ENCODE results near the gene RFFL.

The RFFL gene

GRCh38 chr17:35080536-35080935 is 17.0 kb upstream of the RFFL start:
- no peak for TF ChIP-seq ZFX (IDR thresholded peaks at IDR 0.05)
- TF ChIP-seq, protein P1, sequence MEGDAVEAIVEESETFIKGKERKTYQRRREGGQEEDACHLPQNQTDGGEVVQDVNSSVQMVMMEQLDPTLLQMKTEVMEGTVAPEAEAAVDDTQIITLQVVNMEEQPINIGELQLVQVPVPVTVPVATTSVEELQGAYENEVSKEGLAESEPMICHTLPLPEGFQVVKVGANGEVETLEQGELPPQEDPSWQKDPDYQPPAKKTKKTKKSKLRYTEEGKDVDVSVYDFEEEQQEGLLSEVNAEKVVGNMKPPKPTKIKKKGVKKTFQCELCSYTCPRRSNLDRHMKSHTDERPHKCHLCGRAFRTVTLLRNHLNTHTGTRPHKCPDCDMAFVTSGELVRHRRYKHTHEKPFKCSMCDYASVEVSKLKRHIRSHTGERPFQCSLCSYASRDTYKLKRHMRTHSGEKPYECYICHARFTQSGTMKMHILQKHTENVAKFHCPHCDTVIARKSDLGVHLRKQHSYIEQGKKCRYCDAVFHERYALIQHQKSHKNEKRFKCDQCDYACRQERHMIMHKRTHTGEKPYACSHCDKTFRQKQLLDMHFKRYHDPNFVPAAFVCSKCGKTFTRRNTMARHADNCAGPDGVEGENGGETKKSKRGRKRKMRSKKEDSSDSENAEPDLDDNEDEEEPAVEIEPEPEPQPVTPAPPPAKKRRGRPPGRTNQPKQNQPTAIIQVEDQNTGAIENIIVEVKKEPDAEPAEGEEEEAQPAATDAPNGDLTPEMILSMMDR (conservative IDR thresholded peaks at IDR 0.05), result no peak
- H3K27ac ChIP-seq, result no peak overlapping the region

GRCh38 chr17:35079547-35080423 is 16.3 kb upstream of the RFFL start:
- H3K27ac ChIP-seq, result no peak overlapping the region
- TF ChIP-seq ZFX (IDR thresholded peaks at IDR 0.05), result no peak
- TF ChIP-seq, protein P1 (conservative IDR thresholded peaks at IDR 0.05), result no peak

DNA sequence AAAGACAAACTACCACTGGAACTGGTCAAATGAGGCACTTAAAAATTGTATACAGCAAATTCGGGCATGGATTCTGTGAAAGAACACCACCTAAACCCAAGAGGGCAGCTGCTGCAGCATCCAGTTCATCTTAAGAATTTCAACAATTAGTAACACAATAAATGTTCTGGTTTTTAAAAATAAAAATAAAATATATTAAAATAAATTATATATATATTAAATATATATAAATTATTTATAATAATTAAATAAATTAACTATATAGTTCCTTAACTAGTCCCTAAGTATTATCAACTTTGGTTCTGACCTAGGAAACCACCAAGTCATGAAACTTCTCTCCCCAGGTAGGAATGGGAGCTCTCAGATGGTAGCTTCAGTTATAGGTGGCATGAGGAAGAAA is 13.4 kb upstream of the RFFL start:
- no peak overlapping the region for H3K27ac ChIP-seq
- no peak for TF ChIP-seq ZFX (IDR thresholded peaks at IDR 0.05)
- TF ChIP-seq, protein P1 (conservative IDR thresholded peaks at IDR 0.05), result no peak

DNA sequence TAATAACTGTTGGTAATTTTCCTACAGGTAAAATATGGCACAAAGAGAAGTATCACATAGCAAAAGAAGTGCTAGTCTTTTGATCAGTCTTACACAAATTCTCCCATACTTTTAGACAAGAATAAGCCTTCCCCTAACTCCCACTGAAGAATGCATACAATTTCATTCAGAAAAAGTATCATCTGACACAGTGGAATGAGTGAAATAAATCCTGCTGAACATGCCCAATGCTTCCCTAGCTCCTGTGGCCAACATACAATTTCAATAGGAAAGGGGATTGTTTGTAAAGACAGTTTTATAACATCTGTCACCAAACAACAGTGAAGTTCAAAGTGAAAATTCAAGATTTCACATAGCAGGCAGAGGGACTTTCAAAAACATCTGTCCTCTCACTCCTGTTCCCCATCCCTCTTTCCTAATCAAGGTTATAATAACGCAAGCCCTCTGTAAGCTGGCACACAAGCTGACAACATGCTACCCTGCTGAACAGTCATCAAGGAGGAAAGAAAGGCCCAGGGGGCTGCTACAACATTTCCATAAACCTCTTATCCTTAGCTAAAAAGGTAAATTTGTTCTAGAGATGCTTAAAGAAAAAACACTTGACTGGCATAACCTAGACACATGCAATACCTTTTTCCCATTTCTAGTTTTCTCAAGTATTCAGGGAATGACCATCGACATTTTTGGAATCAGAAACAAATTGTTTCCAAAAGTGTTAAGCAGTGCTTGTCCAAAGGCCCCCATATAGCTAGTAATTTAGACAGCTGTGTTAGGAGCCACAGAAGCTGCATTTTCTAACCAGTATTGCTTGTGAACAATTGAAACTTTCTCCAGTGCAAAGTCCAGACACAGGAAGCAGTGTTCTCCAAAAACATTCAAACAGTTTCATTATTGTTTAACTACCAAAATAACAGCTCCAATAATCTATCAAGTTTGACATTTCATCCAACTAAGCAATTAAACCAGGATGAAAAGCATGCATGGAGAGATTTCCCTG is 11.5 kb upstream of the RFFL start:
- no peak for TF ChIP-seq ZFX (IDR thresholded peaks at IDR 0.05)
- TF ChIP-seq, protein P1 (conservative IDR thresholded peaks at IDR 0.05), result no peak
- H3K27ac ChIP-seq, result no peak overlapping the region

DNA sequence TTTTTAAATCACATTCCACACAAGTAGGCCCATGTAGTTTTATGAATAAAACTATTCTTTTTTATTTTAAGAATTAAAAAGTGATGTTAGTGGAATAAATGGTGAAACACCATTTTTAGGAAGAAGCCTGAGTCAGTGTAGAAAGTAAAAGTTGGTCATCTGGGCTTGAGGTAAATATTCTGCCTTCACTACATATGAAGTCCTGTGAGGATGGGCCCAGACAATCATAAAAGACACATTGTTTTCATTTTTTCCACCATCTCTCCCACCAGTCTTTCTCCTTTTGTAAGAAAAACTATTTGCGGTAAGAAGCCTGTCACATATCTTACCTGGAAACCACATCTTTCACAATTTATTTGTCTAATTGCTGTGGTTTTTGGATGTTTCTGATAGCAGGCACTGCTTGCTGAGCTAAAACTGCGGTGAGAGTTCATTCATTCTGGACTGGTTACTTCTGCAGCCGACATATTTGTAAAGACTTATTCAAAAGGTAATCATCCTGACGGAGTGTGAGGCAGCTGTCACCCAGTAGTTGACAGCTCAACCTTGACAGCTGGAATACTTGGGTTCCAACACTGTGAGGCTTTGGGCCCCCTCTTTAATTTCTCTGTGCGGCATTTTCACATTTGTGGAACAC is 10.6 kb upstream of the RFFL start:
- no peak for TF ChIP-seq ZFX (IDR thresholded peaks at IDR 0.05)
- H3K27ac ChIP-seq, result no peak overlapping the region

DNA sequence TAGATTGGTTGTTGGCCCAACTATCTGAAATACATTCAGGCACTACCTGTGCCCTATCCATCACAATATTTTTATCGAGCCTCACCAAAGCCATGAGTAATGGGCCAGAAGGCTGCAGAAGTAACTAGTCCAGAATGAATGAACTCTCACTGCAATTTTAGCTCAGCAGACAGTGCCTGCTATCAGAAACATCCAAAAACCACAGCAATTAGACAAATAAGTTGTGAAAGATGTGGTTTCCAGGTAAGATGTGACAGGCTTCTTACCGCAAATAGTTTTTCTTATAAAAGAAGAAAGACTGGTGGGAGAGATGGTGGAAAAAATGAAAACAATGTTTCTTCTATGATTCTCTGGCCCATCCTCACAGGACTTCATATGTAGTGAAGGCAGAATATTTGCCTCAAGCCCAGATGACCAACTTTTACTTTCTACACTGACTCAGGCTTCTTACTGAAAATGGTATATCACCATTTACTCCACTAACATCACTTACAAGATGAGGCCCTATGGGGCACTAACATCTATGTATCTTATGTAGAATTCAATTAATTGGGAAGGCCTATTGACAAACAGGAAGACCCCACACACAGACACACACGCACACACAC is 9.8 kb upstream of the RFFL start:
- TF ChIP-seq, protein P1 (conservative IDR thresholded peaks at IDR 0.05), result no peak
- TF ChIP-seq ZFX (IDR thresholded peaks at IDR 0.05), result no peak
- H3K27ac ChIP-seq, result no peak overlapping the region

GRCh38 chr17:35069311-35069710 is 5.8 kb upstream of the RFFL start:
- no peak overlapping the region for H3K27ac ChIP-seq
- TF ChIP-seq, protein P1 (conservative IDR thresholded peaks at IDR 0.05), result no peak
- no peak for TF ChIP-seq ZFX (IDR thresholded peaks at IDR 0.05)
